ENCODE measurements around the gene TMLHE.
"Not testable (repeated sequence)": the region's sequence is repeated elsewhere in the genome, so short reads cannot be mapped to it uniquely, and the experiment has no call there.

DNA sequence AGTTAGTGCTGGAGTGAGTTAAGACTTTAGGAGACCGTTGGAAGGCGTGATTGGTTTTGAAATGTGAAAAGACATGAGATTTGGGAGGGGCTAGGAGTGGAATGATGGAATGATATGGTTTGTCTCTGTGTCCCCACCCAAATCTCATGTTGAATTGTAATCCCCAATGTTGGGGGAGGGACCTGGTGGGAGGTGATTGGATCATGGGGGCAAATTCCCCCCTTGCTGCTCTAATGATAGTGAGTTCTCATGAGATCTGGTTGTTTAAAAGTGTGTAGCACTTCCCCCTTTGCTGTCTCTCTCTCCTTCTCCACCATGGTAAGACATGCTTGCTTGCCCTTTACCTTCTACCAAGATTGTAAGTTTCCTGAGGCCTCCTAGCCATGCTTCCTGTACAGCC, 85.7 kb downstream of the TMLHE start:
- TF ChIP-seq CTCF (conservative IDR thresholded peaks at IDR 0.05; ENCODE audit: low read depth, low read length); EZH2 (IDR thresholded peaks at IDR 0.05; ENCODE audit: borderline replicate concordance, low read depth, low read length, poor library complexity, severe bottlenecking): not testable (repeated sequence)

All from A673 (cell line).